GM21381 (cell line): ENCODE results near the gene PCF11.
"Not testable (repeated sequence)": the region's sequence is repeated elsewhere in the genome, so short reads cannot be mapped to it uniquely, and the experiment has no call there.

Source experiments
- ATAC-seq: cut with Tn5 transposase; IDR thresholded peaks from one replicate; pipeline ENCODE4 v1.9.1; 2021; ENCODE audit warnings: mild to moderate bottlenecking, moderate library complexity; ENCODE audit not compliant: unreplicated experiment

Gene PCF11, protein sequence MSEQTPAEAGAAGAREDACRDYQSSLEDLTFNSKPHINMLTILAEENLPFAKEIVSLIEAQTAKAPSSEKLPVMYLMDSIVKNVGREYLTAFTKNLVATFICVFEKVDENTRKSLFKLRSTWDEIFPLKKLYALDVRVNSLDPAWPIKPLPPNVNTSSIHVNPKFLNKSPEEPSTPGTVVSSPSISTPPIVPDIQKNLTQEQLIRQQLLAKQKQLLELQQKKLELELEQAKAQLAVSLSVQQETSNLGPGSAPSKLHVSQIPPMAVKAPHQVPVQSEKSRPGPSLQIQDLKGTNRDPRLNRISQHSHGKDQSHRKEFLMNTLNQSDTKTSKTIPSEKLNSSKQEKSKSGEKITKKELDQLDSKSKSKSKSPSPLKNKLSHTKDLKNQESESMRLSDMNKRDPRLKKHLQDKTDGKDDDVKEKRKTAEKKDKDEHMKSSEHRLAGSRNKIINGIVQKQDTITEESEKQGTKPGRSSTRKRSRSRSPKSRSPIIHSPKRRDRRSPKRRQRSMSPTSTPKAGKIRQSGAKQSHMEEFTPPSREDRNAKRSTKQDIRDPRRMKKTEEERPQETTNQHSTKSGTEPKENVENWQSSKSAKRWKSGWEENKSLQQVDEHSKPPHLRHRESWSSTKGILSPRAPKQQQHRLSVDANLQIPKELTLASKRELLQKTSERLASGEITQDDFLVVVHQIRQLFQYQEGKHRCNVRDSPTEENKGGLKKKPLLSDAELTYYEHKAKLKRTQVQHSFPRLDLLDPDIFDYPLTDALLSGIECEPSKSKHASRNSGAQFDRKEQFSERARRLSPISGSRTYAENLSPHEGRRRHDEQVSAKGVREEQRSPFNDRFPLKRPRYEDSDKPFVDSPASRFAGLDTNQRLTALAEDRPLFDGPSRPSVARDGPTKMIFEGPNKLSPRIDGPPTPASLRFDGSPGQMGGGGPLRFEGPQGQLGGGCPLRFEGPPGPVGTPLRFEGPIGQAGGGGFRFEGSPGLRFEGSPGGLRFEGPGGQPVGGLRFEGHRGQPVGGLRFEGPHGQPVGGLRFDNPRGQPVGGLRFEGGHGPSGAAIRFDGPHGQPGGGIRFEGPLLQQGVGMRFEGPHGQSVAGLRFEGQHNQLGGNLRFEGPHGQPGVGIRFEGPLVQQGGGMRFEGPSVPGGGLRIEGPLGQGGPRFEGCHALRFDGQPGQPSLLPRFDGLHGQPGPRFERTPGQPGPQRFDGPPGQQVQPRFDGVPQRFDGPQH (N-terminal part only)

DNA sequence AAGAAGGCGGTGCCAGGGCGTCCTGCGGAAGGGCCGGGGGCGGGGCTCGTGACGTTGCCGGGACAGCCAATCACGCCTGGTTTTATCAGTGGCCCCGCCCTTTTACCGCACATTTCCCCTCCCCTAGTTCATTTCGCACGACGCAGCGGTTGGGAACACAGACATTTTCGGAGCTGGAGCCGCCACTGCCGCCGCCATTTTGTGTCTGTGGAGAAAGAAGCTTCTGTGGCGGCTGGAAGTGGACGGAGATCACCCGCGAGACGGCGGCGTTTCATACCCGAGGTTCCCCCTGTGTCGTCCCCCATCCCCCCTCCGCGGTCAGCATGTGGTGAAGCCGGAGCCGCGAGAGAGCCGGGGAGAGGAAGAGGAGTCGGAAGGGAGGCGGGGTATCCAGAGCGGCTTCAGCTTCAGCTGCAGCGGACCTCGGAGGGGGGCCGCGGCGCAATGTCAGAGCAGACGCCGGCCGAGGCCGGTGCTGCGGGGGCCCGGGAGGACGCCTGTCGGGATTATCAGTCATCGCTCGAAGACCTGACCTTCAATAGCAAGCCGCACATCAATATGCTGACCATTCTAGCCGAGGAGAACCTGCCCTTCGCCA, at the start of gene PCF11:
Gene PCF11 (plus strand): TSS at position 136 of the 598 bp plus-strand sequence. CDS start 309 bp downstream, at position 445.
- peak; percentile 0 for ATAC-seq

DNA sequence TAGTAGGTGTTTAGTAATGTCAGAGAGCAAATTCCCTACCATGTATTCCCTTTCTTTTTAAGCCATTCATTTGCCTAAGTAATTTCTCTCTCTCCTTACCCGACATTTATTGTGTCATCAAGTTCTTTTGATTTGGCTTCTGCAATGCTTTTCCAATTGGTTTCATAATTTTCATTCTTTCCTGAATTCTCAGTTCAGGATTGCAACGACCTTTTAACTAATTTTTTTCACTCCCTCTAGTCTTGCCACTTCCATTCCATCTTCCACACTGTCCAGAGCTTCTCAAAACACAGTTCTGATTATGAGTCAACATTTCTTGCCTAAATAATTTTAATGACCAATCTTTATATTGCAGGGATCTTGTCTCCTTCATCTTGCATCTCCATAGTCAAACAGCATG, 44.0 kb upstream of the PCF11 start:
- ATAC-seq: no peak

DNA sequence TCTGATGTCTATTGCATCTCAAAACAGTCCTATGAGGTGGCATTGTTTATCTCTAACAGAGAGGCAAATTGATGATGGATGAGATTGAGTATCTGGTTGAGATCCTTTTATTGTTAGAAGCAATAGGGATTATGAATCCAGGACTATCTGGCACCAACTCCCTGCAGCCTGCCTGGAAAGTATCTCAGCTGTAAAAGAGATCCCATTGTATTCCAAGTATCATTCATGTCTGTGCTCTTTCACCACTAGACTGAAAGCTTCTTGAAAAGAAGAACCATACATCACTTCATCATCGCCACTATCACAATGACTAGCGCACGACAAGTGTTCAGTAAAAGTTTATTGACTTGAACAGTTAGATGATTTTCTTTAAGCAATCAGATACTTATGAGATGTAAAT, 41.9 kb upstream of the PCF11 start:
- ATAC-seq: no peak

DNA sequence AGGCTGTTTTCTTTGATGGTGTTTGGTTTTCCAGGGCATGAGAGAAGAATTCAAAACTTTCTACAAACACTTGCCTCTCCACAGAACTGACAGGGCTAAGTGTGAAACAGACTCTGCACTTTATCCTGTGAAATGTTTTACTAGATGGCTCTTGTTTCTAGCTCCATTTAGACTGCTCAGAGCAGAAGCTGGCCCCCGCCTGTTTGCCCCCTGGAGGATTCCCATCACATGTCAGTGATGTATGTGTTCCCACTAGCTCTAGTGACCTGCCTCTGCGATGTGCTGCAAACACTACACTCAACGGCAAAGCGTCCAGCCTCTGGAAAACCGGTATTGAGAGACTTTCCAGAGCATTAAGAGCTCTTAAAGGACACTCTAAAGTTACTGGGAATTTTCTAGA, 41.4 kb upstream of the PCF11 start:
- no peak for ATAC-seq

DNA sequence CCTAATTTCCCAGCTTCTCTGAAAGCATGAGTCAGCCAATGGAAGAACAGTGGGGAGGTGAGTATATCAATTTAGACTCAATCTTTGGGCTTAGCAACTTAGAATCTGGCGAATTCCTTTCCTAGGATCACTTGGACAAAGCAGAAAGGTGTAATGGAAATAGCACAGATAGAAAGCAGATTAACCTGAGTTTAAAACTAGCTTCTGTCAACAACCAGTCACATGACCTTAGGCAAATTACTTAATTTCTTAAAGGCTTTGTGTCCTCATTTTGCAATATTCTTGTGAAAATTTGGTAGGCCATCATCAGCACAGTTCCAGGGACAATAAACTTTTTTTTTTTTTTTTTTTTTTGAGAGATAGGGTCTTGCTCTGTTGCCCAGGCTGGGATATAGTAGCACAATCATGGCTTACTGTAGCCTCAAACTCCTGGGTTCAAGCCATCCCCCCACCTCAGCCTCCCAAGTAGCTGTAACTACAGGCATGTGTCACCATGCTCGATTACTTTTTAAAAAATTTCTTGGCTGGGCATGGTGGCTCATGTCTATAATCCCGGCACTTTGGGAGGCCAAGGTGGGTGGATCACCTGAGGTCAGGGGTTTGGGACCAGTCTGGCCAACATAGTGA, 40.8 kb upstream of the PCF11 start:
- no peak for ATAC-seq

DNA sequence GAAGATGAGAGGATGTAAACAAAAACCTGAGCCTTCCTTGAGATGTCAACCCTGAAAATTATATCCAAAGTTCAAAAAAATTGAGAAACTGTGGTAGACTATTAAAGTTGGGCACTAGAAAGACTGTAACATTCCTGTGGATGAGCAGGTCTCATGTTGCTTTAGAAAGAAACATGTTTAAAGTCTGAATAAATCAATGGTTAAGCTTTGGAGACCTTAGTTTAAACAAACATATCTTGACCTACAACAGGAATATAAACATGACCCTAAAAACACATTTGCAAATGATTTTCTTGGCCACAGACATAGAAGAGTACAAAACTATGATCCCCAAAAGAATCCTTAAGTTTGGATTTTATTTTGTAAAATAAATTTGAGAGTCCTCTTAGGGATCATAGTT, 38.1 kb upstream of the PCF11 start:
- ATAC-seq: no peak

DNA sequence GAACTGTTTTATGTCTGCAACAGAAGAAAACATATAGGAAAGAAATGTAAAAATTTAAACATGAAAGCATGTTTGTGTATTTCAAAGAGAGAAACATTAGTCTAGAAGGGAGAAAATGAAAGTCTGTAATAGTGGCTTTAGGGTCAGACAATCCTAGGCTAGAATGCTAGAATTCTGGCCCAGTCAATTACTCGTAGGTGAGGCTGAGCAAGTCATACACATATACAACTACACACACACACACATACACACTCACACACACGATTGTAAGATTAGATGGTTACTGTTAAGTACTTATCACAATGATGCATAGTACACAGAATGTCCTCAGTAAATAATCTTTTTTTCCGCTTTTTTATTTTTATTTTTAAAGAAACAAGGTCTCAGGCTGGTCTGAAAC, 37.7 kb upstream of the PCF11 start:
- ATAC-seq: no peak

DNA sequence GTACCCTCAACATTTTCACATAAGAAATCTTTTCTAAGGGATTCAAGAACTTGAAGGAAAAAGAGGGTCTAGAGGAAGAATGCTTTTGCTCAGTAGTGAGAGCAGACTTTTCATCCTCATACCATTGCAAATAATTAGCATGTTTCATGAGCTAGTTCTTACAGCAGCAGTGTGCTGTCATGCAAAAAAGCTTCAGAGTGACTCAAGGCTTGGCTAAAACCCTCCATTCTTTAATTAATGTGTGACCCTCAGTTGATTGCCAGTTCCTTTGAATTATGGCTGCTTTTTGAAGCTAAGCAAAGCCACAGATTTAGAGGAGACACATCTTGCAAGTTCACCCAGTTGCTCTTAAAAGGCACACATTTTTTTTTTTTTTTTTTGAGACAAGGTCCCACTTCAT, 36.6 kb upstream of the PCF11 start:
- no peak for ATAC-seq

DNA sequence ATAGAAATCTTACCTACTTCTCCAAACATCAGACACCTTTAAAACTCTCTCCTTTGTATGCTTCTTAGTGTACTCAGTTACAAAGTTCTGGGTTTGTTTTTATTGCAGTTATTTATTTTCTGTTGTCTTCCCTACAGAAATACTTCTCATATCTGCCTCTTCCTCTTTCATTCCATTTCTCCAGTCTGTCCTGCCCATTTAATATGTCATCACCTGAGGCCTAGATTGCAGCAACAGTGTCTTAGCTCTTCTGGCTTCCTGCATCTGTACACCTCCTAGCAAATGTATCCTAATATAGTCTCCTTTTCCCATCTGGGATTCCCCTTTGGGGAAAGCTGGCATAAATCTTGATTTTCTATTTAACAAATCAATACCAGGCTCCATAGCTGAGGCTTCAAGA, 34.9 kb upstream of the PCF11 start:
- no peak for ATAC-seq

DNA sequence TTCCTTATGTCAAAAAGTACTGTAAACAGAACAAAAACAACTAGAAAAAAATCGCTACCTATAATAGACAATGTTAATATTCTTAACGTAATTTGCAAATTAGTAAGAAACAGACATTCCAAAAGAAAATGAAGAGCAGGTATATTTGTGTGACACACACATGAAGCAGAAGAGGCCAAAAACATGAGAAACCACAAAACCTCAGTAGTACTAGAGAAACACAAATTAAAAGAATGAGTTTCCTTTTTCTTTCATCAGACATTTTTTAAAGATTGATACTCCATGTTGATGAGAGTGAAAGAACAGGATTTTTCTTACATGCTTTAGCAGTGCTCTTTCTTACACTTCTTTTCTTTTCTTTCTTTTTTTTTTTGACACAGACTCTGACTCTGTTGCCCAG, 34.2 kb upstream of the PCF11 start:
- ATAC-seq: no peak

DNA sequence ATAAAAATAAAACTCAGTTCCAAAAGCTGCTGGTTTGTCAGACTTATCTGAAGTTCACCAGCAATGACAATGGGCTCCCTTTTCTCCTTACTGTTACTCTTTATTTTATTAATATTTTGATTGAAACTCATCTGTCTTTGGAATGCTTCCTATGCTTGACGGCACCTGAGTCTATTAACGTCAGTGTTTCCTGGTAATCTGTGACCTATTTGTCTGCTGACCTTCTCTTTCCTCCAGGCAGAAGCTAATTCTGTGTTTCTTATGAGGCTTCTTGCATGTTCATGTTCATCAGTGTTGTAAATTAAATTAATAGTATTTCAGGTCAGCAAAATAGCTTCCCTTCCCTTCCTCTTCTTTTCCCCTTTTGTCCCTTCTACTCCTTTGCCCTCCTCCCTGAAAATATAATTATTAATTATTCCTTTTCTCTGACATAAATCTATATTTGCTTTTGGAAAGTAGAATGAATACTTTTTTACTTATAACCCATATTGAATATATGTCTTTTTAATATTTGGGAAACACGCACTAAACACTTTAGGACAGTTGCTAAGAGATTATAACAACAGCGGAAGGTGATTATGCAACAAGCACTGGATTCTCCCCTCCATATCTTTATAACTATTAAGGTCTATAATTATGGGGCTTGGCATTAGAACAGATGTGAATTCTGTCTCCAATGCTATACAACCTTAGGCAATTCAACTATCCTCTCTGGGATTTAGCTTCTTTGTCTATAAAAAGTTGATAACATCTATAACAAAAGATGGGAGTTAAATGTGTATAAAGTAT, 32.1 kb upstream of the PCF11 start:
- ATAC-seq: no peak

DNA sequence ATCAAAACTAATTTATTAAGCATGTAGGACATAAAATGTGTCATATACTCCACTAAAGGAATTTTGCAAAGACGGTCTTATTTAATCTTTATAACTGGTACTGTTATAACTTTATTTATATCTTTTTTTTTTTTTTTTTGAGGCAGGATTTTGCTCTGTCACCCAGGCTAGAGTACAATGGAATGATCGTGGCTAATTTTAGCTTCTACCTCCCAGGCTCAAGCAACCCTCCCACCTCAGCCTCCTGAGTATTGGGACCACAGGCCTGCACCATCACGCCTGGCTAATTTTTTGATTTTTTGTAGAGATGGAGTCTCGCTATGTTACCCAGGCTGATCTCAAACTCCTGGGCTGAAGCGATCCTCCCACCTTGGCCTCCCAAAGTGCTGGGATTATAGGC, 31.4 kb upstream of the PCF11 start:
- ATAC-seq: no peak

DNA sequence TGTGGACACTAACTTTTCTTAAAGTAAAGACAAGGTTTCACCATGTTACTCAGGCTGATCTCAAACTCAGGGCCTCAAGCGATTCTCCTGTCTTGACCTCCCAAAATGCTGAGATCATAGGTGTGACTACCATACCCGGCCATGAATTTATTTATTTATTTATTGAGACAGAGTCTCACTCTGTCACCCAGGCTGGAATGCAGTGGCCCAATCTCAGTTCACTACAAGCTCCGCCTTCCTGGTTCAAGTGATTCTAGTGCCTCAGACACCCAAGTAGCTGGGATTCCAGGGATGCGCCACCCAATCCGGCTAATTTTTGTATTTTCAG, 29.7 kb upstream of the PCF11 start:
- ATAC-seq: no peak

DNA sequence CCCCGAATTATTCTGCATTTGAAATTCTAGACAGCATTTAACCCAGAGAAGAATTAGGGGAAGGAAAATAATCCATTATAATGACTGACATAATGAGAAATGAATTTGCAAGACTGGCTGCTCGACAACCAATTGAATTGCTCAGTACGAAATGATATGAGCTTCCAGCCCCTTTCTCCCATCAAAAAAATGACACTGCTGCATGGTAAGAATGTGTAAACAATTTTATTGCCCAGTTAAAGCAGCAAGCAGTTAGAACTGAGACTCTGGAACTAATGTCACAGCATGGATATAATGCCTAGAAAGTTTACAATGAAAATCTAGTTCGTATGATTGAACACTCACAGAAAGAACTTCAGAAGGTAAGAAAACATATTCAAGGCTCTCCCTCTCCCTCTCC, 24.7 kb upstream of the PCF11 start:
- no peak for ATAC-seq

DNA sequence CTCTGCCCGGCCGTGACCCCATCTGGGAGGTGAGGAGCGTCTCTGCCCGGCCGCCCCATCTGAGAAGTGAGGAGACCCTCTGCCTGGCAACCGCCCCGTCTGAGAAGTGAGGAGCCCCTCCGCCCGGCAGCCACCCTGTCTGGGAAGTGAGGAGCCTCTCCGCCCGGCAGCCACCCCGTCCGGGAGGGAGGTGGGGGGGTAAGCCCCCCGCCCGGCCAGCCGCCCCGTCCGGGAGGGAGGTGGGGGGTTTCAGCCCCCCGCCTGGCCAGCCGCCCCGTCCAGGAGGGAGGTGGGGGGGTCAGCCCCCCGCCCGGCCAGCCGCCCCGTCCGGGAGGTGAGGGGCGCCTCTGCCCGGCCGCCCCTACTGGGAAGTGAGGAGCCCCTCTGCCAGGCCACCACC, 23.7 kb upstream of the PCF11 start:
- not testable (repeated sequence) for ATAC-seq

DNA sequence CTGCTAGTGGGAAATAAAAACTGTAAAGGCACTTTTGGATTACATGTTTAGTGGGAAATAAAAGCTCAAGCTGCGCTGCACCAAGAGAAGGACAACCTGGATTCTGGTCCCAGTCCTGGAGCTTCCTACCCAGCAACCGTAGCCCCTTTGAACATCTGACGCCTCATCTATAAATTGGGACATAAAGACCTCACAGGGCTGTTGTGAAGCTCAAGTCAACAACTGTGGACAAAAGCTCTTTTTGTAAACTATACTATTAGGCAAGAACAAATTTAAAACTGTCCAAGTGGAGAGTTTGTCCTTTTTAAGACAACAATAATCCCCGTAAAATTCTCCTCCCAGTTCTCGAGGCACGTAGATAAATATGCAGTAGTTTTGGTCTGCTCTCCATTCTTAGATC, 17.6 kb upstream of the PCF11 start:
- no peak for ATAC-seq

DNA sequence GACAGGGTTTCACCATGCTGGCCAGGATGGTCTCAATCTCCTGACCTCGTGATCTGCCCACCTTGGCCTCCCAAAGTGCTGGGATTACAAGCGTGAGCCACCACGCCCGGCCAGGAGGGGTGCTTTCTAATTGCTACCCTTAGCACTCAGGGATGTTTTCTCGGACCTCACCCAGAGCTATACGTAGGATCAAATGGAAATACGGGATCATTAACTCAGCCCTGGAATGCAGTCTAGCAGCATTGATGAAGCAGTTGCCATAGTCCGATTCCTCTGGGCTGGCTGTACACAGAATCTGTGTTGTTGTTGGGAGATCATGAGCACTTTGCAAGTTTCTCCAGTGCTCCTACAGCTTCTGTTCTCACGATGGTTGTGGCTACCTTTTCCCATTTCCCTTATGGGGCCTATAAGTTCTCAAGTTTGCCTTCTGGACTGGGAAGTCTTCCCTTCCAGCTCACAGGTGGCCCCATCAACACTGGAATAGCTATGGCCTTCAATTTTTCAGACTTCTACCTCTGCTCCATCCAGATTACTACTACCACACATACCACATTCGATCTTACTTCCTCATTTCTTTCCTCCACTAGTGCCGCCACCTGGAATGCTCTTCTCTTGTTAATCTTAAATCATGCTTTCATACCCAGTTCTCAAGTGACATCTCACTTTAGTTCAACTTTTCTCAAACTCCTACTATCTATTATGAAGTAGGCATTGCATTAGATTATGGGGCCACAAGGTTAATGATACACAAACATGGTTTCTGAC, 16.1 kb upstream of the PCF11 start:
- peak; percentile 92 for ATAC-seq

DNA sequence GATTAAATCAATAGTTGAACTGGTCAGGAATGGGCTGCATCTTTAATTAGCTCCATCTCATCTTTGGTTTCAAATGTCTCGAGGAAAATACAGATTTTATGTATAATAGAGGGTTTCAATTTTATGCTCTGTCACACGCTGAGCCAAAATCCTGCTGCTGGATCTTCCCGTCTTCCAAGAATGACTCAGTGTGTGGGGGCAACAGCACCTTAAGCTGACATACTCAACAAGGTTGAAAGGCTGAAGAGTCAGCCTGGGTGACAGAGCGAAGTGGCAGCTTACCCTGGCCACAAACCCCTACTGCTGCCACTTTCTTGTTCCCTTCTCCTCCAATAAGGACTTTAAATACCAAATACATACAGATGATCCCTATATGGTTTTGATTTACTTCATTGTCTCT, 9.0 kb upstream of the PCF11 start:
- no peak for ATAC-seq

DNA sequence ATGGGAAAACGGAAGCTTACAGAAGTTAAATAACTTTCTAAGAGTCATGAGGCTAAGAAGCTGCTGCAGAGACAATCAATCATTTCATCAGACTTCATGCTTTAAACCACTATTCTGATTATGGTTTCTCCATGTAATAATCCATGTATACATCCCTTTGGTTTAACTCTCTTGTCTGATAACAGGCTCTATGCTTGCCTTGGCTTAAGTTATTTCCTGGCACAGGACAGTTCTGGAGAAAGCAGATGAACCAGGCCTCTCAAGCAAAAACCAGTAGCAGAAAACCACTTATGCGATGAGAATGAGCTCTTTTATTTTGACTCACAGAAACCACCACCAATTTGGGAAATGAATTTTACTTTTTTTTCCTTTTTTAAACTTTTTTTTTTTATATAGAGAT, 6.5 kb upstream of the PCF11 start:
- no peak for ATAC-seq
